Nucleus accumbens (tissue), 56 donors: ENCODE measurements around the gene ZNF736.
A peak's percentile ranks its signal among the peaks of the same experiment; 100 is the strongest.
"Not testable (repeated sequence)": the region's sequence is repeated elsewhere in the genome, so short reads cannot be mapped to it uniquely, and the experiment has no call there.

ENCODE experiments used
- DNase-seq, 56 donors: peaks; one replicate each; lab custom pipeline; 2025; lab: John Stamatoyannopoulos, UW

The ZNF736 gene

GRCh38 chr7:64313740-64314491, at the start of gene ZNF736:
Gene ZNF736, plus strand, starts transcription at chr7:64313961. Its CDS starts 190 bp downstream, at chr7:64314151.
- DNase-seq: peak; percentile 24 to 96 (median 86)

GRCh38 chr7:64266341-64266919, 47.3 kb upstream of the ZNF736 start:
- DNase-seq: no peak

GRCh38 chr7:64277630-64278029, 36.1 kb upstream of the ZNF736 start:
- no peak for DNase-seq

GRCh38 chr7:64294701-64295420, 18.9 kb upstream of the ZNF736 start:
- DNase-seq: peak in 3 of 56 donors; percentile 11 to 16 (median 12)

- not testable (repeated sequence) for DNase-seq
These were observed 16.3 kb upstream of the ZNF736 start for GRCh38 chr7:64297418-64297817.

GRCh38 chr7:64300641-64301405, 12.9 kb upstream of the ZNF736 start:
- DNase-seq: no peak

- peak; percentile 65 to 99 (median 94) for DNase-seq
These were observed 6.3 kb upstream of the ZNF736 start for GRCh38 chr7:64307254-64308015.

GRCh38 chr7:64308016-64308270, 5.8 kb upstream of the ZNF736 start:
- DNase-seq: peak in 1 of 56 donors; percentile 46

GRCh38 chr7:64310426-64310825, 3.3 kb upstream of the ZNF736 start:
- no peak for DNase-seq

GRCh38 chr7:64312826-64313225, 935 bp upstream of the ZNF736 start:
- DNase-seq: no peak

GRCh38 chr7:64314566-64314965, 805 bp downstream of the ZNF736 start:
- no peak for DNase-seq

GRCh38 chr7:64316031-64316742, 2.4 kb downstream of the ZNF736 start:
- DNase-seq: not testable (repeated sequence)

- no peak for DNase-seq
These were observed 7.1 kb downstream of the ZNF736 start for GRCh38 chr7:64320547-64321513.

GRCh38 chr7:64324166-64324565, 10.4 kb downstream of the ZNF736 start:
- DNase-seq: not testable (repeated sequence)

GRCh38 chr7:64348713-64349210, 35.0 kb downstream of the ZNF736 start:
- not testable (repeated sequence) for DNase-seq

- DNase-seq: no peak
These were observed 45.8 kb downstream of the ZNF736 start for GRCh38 chr7:64359543-64359942.

GRCh38 chr7:64371116-64371515, 57.4 kb downstream of the ZNF736 start:
- no peak for DNase-seq

- DNase-seq: no peak
These were observed 59.3 kb downstream of the ZNF736 start for GRCh38 chr7:64373017-64373416.
